SIG-M5 treated with dmso at 0.1 percent for 504 hours (cell line): ENCODE measurements around the gene ACSM6.

Experiments used
- DNase-seq: peaks from one replicate; lab custom pipeline; 2025; ENCODE audit not compliant: unreplicated experiment; lab: John Stamatoyannopoulos, UW

Gene ACSM6

GRCh38 chr10:95265572-95265971 is 71.5 kb downstream of the ACSM6 start:
- DNase-seq = no peak

- DNase-seq = peak; percentile 66
Observed at GRCh38 chr10:95266674-95267095, 72.6 kb downstream of the ACSM6 start.

GRCh38 chr10:95267251-95267650 is 73.2 kb downstream of the ACSM6 start:
- DNase-seq = no peak

GRCh38 chr10:95268438-95268837 is 74.4 kb downstream of the ACSM6 start:
- DNase-seq = no peak

- no peak for DNase-seq
Observed at GRCh38 chr10:95273393-95274312, 79.6 kb downstream of the ACSM6 start.

- DNase-seq = no peak
Observed at GRCh38 chr10:95275726-95276366, 81.8 kb downstream of the ACSM6 start.

- DNase-seq = no peak
Observed at GRCh38 chr10:95276367-95277200, 82.5 kb downstream of the ACSM6 start.

- no peak for DNase-seq
Observed at GRCh38 chr10:95277201-95277570, 83.1 kb downstream of the ACSM6 start.

GRCh38 chr10:95277614-95278013 is 83.6 kb downstream of the ACSM6 start:
- no peak for DNase-seq
